ENCODE measurements around the gene SOX13. TPM values are rescaled to one million over a fixed set of nuclear protein-coding genes. Genes with fewer than 3 reads are reported as not detected.

SOX13 gene
- total RNA-seq, 4 donors from 2014 or later: 12.1 to 34.1 (median 33.4) TPM

DNA sequence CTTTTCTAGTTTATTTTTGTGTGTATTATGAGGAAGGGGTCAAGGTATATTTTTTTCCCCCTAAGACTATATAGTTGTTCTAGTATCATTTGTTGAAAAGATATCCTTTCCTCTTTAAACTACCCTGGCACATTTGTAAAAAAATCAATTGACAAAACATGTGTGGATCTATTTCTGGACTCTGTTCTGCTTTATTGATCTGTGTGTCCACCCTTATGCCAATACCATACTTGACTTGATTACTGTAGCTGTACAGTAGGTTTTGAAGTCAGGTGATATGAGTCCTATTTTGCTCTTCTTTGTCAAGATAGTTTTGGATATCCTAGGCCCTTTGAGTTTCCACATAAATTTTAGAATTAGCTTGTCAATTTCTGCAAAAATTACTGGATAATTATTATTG, 21.2 kb upstream of the SOX13 start:
- no peaks in the 10 kb centered on the region for H3K27me3 ChIP-seq
- intact Hi-C loops (cut with DNase I; ENCODE audit: low total_unique reads): no loop called here
- no peaks in the 10 kb centered on the region for H3K4me1 ChIP-seq
- H3K27ac ChIP-seq: no peak overlapping the region
- no peaks in the 10 kb centered on the region for H3K9me3 ChIP-seq
- in situ Hi-C loops (cut with MboI; ENCODE audit: low pct_ligation_motif_present in 1 of 4, low pct_unique_long_range_greater_than_20kb in 1 of 4, low sequenced_read_pairs in 3 of 4): no loop called here
- H3K4me3 ChIP-seq: no peak overlapping the region
- TF ChIP-seq EP300 (IDR thresholded peaks at IDR 0.05; ENCODE audit: low read depth): no peak
- TF ChIP-seq, protein P1, sequence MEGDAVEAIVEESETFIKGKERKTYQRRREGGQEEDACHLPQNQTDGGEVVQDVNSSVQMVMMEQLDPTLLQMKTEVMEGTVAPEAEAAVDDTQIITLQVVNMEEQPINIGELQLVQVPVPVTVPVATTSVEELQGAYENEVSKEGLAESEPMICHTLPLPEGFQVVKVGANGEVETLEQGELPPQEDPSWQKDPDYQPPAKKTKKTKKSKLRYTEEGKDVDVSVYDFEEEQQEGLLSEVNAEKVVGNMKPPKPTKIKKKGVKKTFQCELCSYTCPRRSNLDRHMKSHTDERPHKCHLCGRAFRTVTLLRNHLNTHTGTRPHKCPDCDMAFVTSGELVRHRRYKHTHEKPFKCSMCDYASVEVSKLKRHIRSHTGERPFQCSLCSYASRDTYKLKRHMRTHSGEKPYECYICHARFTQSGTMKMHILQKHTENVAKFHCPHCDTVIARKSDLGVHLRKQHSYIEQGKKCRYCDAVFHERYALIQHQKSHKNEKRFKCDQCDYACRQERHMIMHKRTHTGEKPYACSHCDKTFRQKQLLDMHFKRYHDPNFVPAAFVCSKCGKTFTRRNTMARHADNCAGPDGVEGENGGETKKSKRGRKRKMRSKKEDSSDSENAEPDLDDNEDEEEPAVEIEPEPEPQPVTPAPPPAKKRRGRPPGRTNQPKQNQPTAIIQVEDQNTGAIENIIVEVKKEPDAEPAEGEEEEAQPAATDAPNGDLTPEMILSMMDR (IDR thresholded peaks at IDR 0.05): no peak
- no peak for TF ChIP-seq POLR2AphosphoS5 (IDR thresholded peaks at IDR 0.05)
- no peak for TF ChIP-seq POLR2A (IDR thresholded peaks at IDR 0.05)
- H3K36me3 ChIP-seq: no peaks in the 10 kb centered on the region
- DNase-seq: no peak

DNA sequence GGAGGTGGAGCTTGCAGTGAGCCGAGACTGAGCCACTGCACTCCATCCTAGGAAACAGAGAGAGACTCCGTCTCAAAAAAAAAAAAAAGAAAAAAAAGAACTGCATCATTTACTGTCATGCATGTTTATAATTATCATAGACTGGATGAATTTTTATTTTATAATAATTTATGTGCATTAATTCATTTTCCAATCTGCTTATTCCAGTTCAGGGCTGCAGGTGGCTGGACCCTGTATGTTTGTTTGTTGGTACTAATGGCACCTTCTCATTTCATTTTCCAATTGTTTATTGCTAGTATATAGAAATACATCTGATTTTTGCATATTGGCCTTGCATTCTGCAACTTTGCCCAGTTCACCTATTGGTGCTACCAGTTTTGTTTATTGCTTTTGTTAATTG, 19.0 kb upstream of the SOX13 start:
- Histone ChIP-seq H3K36me3 (no peaks in the 10 kb centered on the region), H3K4me3 (no peak overlapping the region), H3K27ac (no peak overlapping the region), H3K4me1 (no peaks in the 10 kb centered on the region), H3K27me3 (no peaks in the 10 kb centered on the region), H3K9me3 (no peaks in the 10 kb centered on the region)
- TF ChIP-seq EP300 (IDR thresholded peaks at IDR 0.05; ENCODE audit: low read depth): no peak
- no peak for TF ChIP-seq POLR2AphosphoS5 (IDR thresholded peaks at IDR 0.05)
- TF ChIP-seq, protein P1 (IDR thresholded peaks at IDR 0.05): no peak
- TF ChIP-seq POLR2A (IDR thresholded peaks at IDR 0.05): no peak
- in situ Hi-C loops (cut with MboI; ENCODE audit: low pct_ligation_motif_present in 1 of 4, low pct_unique_long_range_greater_than_20kb in 1 of 4, low sequenced_read_pairs in 3 of 4) (no loop called here), intact Hi-C loops (cut with DNase I; ENCODE audit: low total_unique reads) (no loop called here)
- no peak for DNase-seq
- WGBS, 2 donors (ENCODE audit: low coverage in 1 of 2): 79 to 95% methylated on average over 2 of the region's 2 CpGs

DNA sequence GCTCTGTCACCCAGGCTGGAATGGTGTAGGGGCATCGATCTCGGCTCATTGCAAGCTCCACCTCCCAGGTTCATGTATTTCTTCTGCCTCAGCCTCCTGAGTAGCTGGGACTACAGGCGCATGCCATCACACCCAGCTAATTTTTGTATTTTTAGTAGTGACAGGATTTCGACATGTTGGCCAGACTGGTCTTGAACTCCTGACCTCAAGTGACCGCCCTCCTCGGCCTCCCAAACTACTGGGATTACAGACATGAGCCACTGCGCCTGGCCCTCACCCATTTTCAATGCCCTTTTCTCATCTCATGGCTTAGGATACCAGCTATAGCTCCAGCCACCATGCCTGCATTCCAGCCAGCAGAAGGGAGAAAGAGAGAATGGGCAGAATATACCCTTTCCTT, 12.9 kb upstream of the SOX13 start:
- no peak overlapping the region for H3K4me3 ChIP-seq
- TF ChIP-seq POLR2A (IDR thresholded peaks at IDR 0.05) (no peak), POLR2AphosphoS5 (IDR thresholded peaks at IDR 0.05) (no peak), EP300 (IDR thresholded peaks at IDR 0.05; ENCODE audit: low read depth) (no peak)
- TF ChIP-seq, protein P1 (IDR thresholded peaks at IDR 0.05): no peak
- no peaks in the 10 kb centered on the region for H3K9me3 ChIP-seq
- H3K36me3 ChIP-seq: no peaks in the 10 kb centered on the region
- no peaks in the 10 kb centered on the region for H3K27me3 ChIP-seq
- in situ Hi-C loops (cut with MboI; ENCODE audit: low pct_ligation_motif_present in 1 of 4, low pct_unique_long_range_greater_than_20kb in 1 of 4, low sequenced_read_pairs in 3 of 4): no loop called here
- no peak for DNase-seq
- intact Hi-C loops (cut with DNase I; ENCODE audit: low total_unique reads): no loop called here
- no peak overlapping the region for H3K27ac ChIP-seq
- 88% methylated on average over 7 of the region's 7 CpGs; no CpG with 5 or more reads in 1 of the 2 donors for WGBS, 2 donors (ENCODE audit: low coverage in 1 of 2)
- H3K4me1 ChIP-seq: peaks cover 0 to 2% (median 0%) of the 10 kb centered on the region in 4 donors

DNA sequence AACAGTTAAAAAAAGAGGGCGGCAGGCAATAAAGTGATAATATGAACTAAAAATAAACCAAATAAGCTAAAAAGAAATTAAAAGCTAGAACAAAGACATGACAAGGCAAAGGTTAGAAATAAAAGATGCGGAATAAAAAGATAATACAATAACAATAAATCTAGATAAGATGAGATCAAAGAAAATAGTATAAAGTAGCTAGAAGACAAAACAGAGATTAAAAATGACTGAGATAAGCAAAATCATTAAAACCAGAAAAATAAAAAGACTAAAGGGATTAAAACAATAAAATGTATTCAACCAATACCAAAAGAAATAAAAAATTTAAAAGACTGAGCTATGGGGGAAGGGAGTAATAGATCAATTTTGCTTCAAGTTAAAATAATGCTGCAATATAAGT, 10.8 kb upstream of the SOX13 start:
- Histone ChIP-seq H3K9me3 (no peaks in the 10 kb centered on the region), H3K36me3 (no peaks in the 10 kb centered on the region), H3K4me1 (peaks cover 0 to 9% (median 0%) of the 10 kb centered on the region in 4 donors), H3K4me3 (no peak overlapping the region), H3K27me3 (no peaks in the 10 kb centered on the region), H3K27ac (no peak overlapping the region)
- 43 to 58% methylated on average over 2 of the region's 2 CpGs for WGBS, 2 donors (ENCODE audit: low coverage in 1 of 2)
- intact Hi-C loops (cut with DNase I; ENCODE audit: low total_unique reads) (no loop called here), in situ Hi-C loops (cut with MboI; ENCODE audit: low pct_ligation_motif_present in 1 of 4, low pct_unique_long_range_greater_than_20kb in 1 of 4, low sequenced_read_pairs in 3 of 4) (no loop called here)
- no peak for TF ChIP-seq POLR2AphosphoS5 (IDR thresholded peaks at IDR 0.05)
- TF ChIP-seq EP300 (IDR thresholded peaks at IDR 0.05; ENCODE audit: low read depth): no peak
- no peak for TF ChIP-seq POLR2A (IDR thresholded peaks at IDR 0.05)
- TF ChIP-seq, protein P1 (IDR thresholded peaks at IDR 0.05): no peak
- no peak for DNase-seq

Data from transverse colon (tissue), 4 donors.